Body of pancreas (tissue), 4 donors: ENCODE results near the gene DCAF4. TPM values are rescaled to one million over a fixed set of nuclear protein-coding genes. Genes with fewer than 3 reads are reported as not detected.

ENCODE experiments used
- ATAC-seq: fragments of 150-250 bp; one replicate; pipeline ENCODE4 v1.9.1; 2016
- DNase-seq, 4 donors: peaks; one replicate each; pipeline ENCODE4 v3.0.0-alpha.2; 2019
- H3K27ac ChIP-seq, 4 donors: fragments of 200-600 bp; sonication (generic); 1 replicate in 3 of 4; 2 replicates in 1 of 4; pipeline versions ENCODE4 v1.5.1 to v1.6.1; 2016 to 2019; ENCODE audit warnings: mild to moderate bottlenecking in 1 of 4, mixed read lengths in 1 of 4, moderate library complexity in 1 of 4
- H3K27me3 ChIP-seq, 2 donors: fragments of 200-600 bp; sonication (generic); one replicate each; pipeline ENCODE4 v1.6.0; 2016; ENCODE audit warnings: mild to moderate bottlenecking in 1 of 2
- H3K36me3 ChIP-seq, 2 donors: fragments of 200-600 bp; sonication (generic); replicated peaks in 1 of 2; 2 replicates each; pipeline ENCODE4 v1.5.1; 2016; ENCODE audit warnings: low read depth in 2 of 2; ENCODE audit not compliant: insufficient read depth in 1 of 2
- H3K4me1 ChIP-seq: fragments of 200-600 bp; sonication (generic); one replicate; pipeline ENCODE4 v1.6.0; 2016
- H3K4me3 ChIP-seq, 2 donors: fragments of 200-600 bp; sonication (generic); 1 replicate in 1 of 2; 2 replicates in 1 of 2; pipeline ENCODE4 v1.5.1; 2016 to 2019
- H3K9me3 ChIP-seq, 3 donors: fragments of 200-600 bp; sonication (generic); 1 replicate in 2 of 3; 2 replicates in 1 of 3; pipeline ENCODE4 v1.5.1; 2016
- POLR2A ChIP-seq, 3 donors: fragments of 450-650 bp; IDR thresholded peaks; one replicate each; pipeline ENCODE4 v1.6.1; 2016; ENCODE audit warnings: antibody characterized with exemption in 3 of 3, mild to moderate bottlenecking in 2 of 3
- WGBS, 2 donors: methylation state at CpG; one replicate each; pipeline ENCODE4 v1.1.5; 2017; 5-methylcytosine and 5-hydroxymethylcytosine counted together
- intact Hi-C: fragments of 100-400 bp; cut with DNase I; formaldehyde crosslinking; loops from one replicate; pipeline ENCODE4 v1.15.1; 2023
- total RNA-seq, 2 donors: library from RNA; depleted of rRNA; stranded (reverse); fragments of >200 nt; gene quantifications; one replicate each; pipeline ENCODE4 v1.1.0, GENCODE V29; 2016
- TF ChIP-seq, protein P1 (sequence below), 7 experiments: fragments of 450-650 bp in 4 of 7; fragments of 200-600 bp in 3 of 7; sonication (generic) in 3 of 7; IDR thresholded peaks; one replicate each; pipeline ENCODE4 v1.5.1; 2016 to 2019; ENCODE audit warnings: antibody characterized with exemption in 7 of 7

DCAF4 gene
- total RNA-seq, 2 donors from 2014 or later = 10.4 to 39.2 TPM

DNA sequence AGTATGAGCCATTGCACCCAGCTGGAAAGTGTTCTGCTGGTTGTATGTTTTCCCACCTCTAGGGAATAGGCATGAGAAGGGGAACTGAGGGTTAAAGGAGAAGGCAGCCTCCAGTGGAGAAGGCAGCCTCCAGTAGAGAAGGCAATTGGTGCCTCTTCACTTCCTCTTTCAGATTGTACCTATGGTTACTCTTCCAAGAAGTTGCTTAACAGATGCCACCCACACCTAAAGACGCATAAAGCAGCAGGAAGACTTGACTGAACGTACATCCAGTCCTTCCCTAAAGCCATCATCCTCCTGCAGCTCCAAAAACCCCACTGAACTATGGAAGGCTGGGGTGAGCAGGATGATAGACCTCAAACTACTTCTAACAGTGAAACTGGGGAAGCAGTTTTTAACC, 45.4 kb upstream of the DCAF4 start:
- ATAC-seq (no peak), DNase-seq (no peak)
- WGBS, 2 donors = 82 to 91% methylated on average over 2 of the region's 2 CpGs
- Histone ChIP-seq H3K4me3 (no peak overlapping the region), H3K4me1 (no peaks in the 10 kb centered on the region), H3K36me3 (no peaks in the 10 kb centered on the region), H3K27me3 (no peaks in the 10 kb centered on the region), H3K27ac (no peak overlapping the region), H3K9me3 (no peaks in the 10 kb centered on the region)
- no peak for TF ChIP-seq POLR2A (IDR thresholded peaks at IDR 0.05)
- TF ChIP-seq, protein P1, sequence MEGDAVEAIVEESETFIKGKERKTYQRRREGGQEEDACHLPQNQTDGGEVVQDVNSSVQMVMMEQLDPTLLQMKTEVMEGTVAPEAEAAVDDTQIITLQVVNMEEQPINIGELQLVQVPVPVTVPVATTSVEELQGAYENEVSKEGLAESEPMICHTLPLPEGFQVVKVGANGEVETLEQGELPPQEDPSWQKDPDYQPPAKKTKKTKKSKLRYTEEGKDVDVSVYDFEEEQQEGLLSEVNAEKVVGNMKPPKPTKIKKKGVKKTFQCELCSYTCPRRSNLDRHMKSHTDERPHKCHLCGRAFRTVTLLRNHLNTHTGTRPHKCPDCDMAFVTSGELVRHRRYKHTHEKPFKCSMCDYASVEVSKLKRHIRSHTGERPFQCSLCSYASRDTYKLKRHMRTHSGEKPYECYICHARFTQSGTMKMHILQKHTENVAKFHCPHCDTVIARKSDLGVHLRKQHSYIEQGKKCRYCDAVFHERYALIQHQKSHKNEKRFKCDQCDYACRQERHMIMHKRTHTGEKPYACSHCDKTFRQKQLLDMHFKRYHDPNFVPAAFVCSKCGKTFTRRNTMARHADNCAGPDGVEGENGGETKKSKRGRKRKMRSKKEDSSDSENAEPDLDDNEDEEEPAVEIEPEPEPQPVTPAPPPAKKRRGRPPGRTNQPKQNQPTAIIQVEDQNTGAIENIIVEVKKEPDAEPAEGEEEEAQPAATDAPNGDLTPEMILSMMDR (IDR thresholded peaks at IDR 0.05) = no peak
- intact Hi-C loops = no loop called here

DNA sequence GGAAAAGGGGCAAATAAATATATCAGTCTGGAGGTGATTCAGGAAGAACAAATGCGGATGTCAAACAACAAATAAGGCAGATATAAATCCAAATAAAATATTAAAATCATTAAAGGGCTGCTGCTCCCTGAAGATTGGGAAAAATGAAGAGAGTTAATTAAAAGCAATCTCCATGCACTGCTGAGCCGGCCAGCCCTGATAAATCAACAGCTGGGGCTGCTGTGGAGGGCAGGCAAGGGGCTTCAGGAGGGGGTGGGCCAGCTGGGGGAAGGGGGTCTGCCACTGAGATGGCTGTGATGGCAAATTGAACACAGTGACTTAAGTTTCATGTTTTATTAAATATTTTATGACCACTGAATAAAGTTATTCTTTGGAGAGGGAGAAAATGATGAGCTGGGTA, 44.7 kb upstream of the DCAF4 start:
- Histone ChIP-seq H3K4me3 (no peak overlapping the region), H3K27ac (no peak overlapping the region), H3K36me3 (no peaks in the 10 kb centered on the region), H3K9me3 (no peaks in the 10 kb centered on the region), H3K4me1 (no peaks in the 10 kb centered on the region), H3K27me3 (no peaks in the 10 kb centered on the region)
- ATAC-seq (no peak), DNase-seq (no peak)
- intact Hi-C loops = no loop called here
- TF ChIP-seq, protein P1 (IDR thresholded peaks at IDR 0.05) = no peak
- no peak for TF ChIP-seq POLR2A (IDR thresholded peaks at IDR 0.05)
- WGBS, 2 donors = 69 to 72% methylated on average over 2 of the region's 2 CpGs

DNA sequence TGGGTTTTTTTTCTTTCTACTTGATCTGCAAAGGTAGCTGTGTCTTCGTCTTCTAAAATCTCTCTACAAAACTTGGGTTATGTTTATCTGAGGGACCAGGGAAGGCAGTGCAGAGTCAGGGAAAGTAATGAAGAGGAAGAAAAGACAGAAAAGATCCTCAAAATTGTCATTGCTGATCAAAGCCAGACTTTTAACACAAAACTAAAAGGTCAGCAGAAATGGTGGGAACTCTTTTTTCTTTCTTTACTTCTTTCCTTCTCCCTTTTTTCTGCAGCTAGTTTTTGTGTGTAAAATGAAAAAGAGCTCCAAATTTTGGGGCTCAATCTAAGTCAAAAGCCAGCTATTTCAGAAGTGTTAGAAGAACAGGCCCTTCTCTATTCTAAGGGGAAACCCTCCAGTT, 44.2 kb upstream of the DCAF4 start:
- no peak for ATAC-seq
- TF ChIP-seq, protein P1 (IDR thresholded peaks at IDR 0.05) = no peak
- TF ChIP-seq POLR2A (IDR thresholded peaks at IDR 0.05) = no peak
- Histone ChIP-seq H3K9me3 (no peaks in the 10 kb centered on the region), H3K4me1 (no peaks in the 10 kb centered on the region), H3K4me3 (no peak overlapping the region), H3K27me3 (no peaks in the 10 kb centered on the region), H3K27ac (no peak overlapping the region), H3K36me3 (no peaks in the 10 kb centered on the region)
- intact Hi-C loops = no loop called here
- WGBS, 2 donors = 79 to 100% methylated on average over 1 of the region's 1 CpG
- no peak for DNase-seq

DNA sequence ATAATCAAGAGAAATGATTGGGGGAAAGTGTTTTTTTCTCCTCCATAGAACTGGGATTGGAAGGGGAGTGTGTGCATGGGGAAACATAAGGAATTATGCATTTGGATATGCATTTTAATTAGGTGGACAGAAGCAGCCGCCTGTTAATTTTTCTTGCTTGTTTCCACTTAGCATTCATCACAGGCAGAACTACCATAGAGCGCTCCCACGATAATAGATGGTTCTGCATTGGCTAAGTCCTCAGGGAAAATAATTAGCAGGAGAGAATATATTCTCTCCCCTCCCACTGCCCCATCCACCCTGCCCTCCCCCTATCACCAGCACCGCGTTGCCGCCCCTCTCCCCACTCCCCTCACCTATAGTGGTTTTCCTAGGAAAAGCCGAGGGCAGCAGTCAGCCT, 43.8 kb upstream of the DCAF4 start:
- no peak for TF ChIP-seq POLR2A (IDR thresholded peaks at IDR 0.05)
- TF ChIP-seq, protein P1 (IDR thresholded peaks at IDR 0.05) = no peak
- 76 to 77% methylated on average over 7 of the region's 7 CpGs for WGBS, 2 donors
- Histone ChIP-seq H3K4me1 (no peaks in the 10 kb centered on the region), H3K27ac (no peak overlapping the region), H3K36me3 (no peaks in the 10 kb centered on the region), H3K9me3 (no peaks in the 10 kb centered on the region), H3K4me3 (no peak overlapping the region), H3K27me3 (no peaks in the 10 kb centered on the region)
- ATAC-seq (no peak), DNase-seq (no peak)
- intact Hi-C loops = no loop called here

DNA sequence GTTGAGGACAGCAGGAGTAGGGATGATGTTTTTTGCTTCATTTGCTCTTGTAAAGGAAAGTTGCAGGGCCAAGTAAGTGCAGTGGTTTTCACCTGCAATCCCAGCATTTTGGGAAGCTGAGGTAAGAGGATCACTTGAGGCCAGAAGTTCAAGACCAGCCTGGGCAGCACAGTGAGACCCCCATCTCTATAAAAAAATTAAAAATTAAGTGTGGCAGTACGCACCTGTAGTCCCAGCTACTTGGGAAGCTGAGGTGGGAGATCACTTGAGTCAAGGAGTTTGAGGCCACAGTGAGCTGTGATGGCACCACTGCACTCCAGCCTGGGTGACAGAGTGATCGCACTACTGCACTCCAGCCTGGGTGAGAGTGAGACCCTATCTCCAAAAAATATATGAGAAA, 43.2 kb upstream of the DCAF4 start:
- H3K36me3 ChIP-seq = no peaks in the 10 kb centered on the region
- intact Hi-C loops = no loop called here
- ATAC-seq (no peak), DNase-seq (no peak)
- no peaks in the 10 kb centered on the region for H3K27me3 ChIP-seq
- no peak overlapping the region for H3K27ac ChIP-seq
- TF ChIP-seq POLR2A (IDR thresholded peaks at IDR 0.05) = no peak
- TF ChIP-seq, protein P1 (IDR thresholded peaks at IDR 0.05) = no peak
- 89 to 93% methylated on average over 2 of the region's 2 CpGs for WGBS, 2 donors
- no peaks in the 10 kb centered on the region for H3K4me1 ChIP-seq
- no peak overlapping the region for H3K4me3 ChIP-seq
- no peaks in the 10 kb centered on the region for H3K9me3 ChIP-seq
